ENCODE measurements around the gene PITX1. TPM values are rescaled to one million over a fixed set of nuclear protein-coding genes. Genes with fewer than 3 reads are reported as not detected.

The PITX1 gene
- polyA plus RNA-seq, 1 experiment = 14.3 TPM

GRCh38 chr5:135039271-135040033 lies 5.4 kb upstream of the PITX1 start:
- Histone ChIP-seq H3K4me3 (ENCODE audit: low read depth, low read length) (peak overlapping the region; percentile 7; the same call in 1 of the 2 replicates), H3K27me3 (ENCODE audit: control insufficient read depth, insufficient read depth, low read length) (peaks cover 41% of the 10 kb centered on the region)

GRCh38 chr5:135038813-135039270 lies 4.8 kb upstream of the PITX1 start:
- POLR2A ChIA-PET = no interaction called here
- H3K27me3 ChIP-seq (ENCODE audit: control insufficient read depth, insufficient read depth, low read length) = peaks cover 38% of the 10 kb centered on the region
- DNase-seq (ENCODE audit: low read depth) = no peak
- TF ChIP-seq CTCF (IDR thresholded peaks at IDR 0.05; ENCODE audit: insufficient read depth, low read depth, low read length) = no peak
- no peak overlapping the region for H3K4me3 ChIP-seq (ENCODE audit: low read depth, low read length)
- H3K36me3 ChIP-seq (ENCODE audit: control insufficient read depth, insufficient read depth, low read length) = no peaks in the 10 kb centered on the region; the same call in 1 of the 2 replicates
- CTCF ChIA-PET = no interaction called here

More at GRCh38 chr5:135039271-135040033, 5.4 kb upstream of the PITX1 start:
- no peaks in the 10 kb centered on the region; the same call in 1 of the 2 replicates for H3K36me3 ChIP-seq (ENCODE audit: control insufficient read depth, insufficient read depth, low read length)
- CTCF ChIA-PET = no interaction called here
- no peak for DNase-seq (ENCODE audit: low read depth)
- no peak for TF ChIP-seq CTCF (IDR thresholded peaks at IDR 0.05; ENCODE audit: insufficient read depth, low read depth, low read length)
- POLR2A ChIA-PET = no interaction called here

- no peak for DNase-seq (ENCODE audit: low read depth)
- Histone ChIP-seq H3K27me3 (ENCODE audit: control insufficient read depth, insufficient read depth, low read length) (peaks cover 37% of the 10 kb centered on the region), H3K4me3 (ENCODE audit: low read depth, low read length) (no peak overlapping the region), H3K36me3 (ENCODE audit: control insufficient read depth, insufficient read depth, low read length) (no peaks in the 10 kb centered on the region; the same call in 1 of the 2 replicates)
- POLR2A ChIA-PET = no interaction called here
- CTCF ChIA-PET = interaction anchor here (0.9 kb wide), 1 partner anchor 28 kb away, joined by 3 read pairs; no protein-coding TSS in a partner anchor
- no peak for TF ChIP-seq CTCF (IDR thresholded peaks at IDR 0.05; ENCODE audit: insufficient read depth, low read depth, low read length)
Measured at GRCh38 chr5:135038205-135038812, 4.3 kb upstream of the PITX1 start.

GRCh38 chr5:135037519-135038204 lies 3.6 kb upstream of the PITX1 start:
- no peak for TF ChIP-seq CTCF (IDR thresholded peaks at IDR 0.05; ENCODE audit: insufficient read depth, low read depth, low read length)
- no peaks in the 10 kb centered on the region; the same call in 1 of the 2 replicates for H3K36me3 ChIP-seq (ENCODE audit: control insufficient read depth, insufficient read depth, low read length)
- POLR2A ChIA-PET = no interaction called here
- no peak overlapping the region for H3K4me3 ChIP-seq (ENCODE audit: low read depth, low read length)
- no peak for DNase-seq (ENCODE audit: low read depth)
- CTCF ChIA-PET = interaction anchor here (0.9 kb wide), 1 partner anchor 28 kb away, joined by 3 read pairs; no protein-coding TSS in a partner anchor
- peaks cover 35% of the 10 kb centered on the region for H3K27me3 ChIP-seq (ENCODE audit: control insufficient read depth, insufficient read depth, low read length)

- H3K36me3 ChIP-seq (ENCODE audit: control insufficient read depth, insufficient read depth, low read length) = no peaks in the 10 kb centered on the region; the same call in 1 of the 2 replicates
- H3K4me3 ChIP-seq (ENCODE audit: low read depth, low read length) = no peak overlapping the region
- CTCF ChIA-PET = no interaction called here
- peaks cover 35% of the 10 kb centered on the region for H3K27me3 ChIP-seq (ENCODE audit: control insufficient read depth, insufficient read depth, low read length)
- POLR2A ChIA-PET = no interaction called here
- TF ChIP-seq CTCF (IDR thresholded peaks at IDR 0.05; ENCODE audit: insufficient read depth, low read depth, low read length) = no peak
- DNase-seq (ENCODE audit: low read depth) = no peak
Measured at GRCh38 chr5:135036405-135036804, 2.4 kb upstream of the PITX1 start.

Measured in BJ (cell line).